A204.1 (cell line): ENCODE measurements around the gene PEX13.
"Not testable (repeated sequence)": the region's sequence is repeated elsewhere in the genome, so short reads cannot be mapped to it uniquely, and the experiment has no call there.

ENCODE experiments used
- FAIRE-seq: peaks from 2 replicates; lab custom pipeline; 2012; peaks lifted over from hg19 to GRCh38; lab: Jason Lieb, UNC

Gene PEX13

DNA sequence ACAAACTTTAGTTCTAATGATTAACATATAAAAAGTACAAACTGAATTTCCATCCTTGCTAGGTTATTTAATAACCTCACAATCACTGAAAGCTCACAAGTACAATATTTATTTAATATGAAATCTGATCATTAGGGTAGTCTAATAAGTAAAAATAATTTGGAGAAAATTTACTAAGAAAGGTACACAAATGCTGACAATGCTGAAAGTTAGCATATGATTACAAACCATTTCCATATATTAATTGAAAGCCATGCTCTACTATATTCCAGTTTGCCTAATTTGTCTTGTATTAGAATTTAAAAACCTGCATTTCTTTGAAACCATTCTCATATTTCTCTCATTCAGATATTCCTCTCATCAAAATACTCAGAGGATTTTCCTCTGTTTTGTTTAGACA is 8.2 kb upstream of the PEX13 start:
- FAIRE-seq: no peak

DNA sequence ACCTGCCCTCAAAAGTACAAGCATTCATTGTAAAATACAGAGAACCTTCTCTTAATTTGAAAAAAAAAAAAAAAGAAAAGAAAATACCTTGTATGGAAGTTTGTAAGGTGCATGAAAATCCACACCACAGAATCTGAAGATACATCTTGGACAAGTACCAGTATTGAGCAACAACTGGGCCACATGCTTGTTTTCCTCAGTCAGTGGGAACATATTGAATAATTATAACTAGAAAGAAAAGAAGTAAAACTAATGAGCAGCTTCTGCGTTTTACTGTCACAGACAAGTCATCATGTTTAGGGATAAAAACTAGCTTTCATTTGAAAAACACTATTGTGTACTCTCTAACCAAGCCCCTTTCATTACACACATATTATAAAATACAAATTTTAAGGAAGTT is 5.8 kb upstream of the PEX13 start:
- no peak for FAIRE-seq

DNA sequence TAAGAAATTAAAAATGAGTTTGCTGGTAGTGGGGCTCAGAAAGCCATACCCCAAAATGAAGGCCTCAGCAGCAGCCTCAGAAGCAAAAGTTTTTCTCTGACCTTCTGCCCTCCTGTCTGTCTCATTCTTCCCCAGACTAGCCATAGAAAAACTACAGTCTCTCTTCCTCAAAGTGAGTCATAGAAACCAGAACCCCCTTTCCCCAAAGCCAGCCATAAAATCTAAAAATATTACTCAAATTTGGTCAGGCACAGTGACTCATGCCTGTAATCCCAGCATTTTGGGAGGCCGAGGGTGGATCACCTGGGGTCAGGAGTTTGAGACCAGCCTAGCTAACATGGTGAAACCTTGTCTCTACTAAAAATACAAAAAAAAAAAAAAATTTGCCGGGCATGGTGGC is 5.2 kb upstream of the PEX13 start:
- FAIRE-seq: not testable (repeated sequence)

DNA sequence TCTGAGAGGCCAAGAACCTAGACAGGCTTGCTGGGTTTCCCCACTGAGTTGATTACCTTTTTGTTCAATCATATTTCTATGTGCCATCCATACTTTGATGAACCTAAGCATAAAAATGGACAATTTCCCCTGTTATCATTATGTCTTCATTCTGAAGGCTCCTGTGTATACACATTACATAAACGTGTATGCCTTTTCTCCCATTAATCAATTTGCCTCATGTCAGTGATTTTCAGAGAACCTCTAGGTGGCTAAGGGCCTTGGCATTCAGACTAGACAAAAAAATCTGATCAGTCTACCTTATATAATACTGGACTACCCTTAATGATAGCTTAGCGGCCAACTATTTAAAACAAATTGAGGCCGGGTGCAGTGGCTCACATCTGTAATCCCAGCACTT is 4.1 kb upstream of the PEX13 start:
- FAIRE-seq: no peak

DNA sequence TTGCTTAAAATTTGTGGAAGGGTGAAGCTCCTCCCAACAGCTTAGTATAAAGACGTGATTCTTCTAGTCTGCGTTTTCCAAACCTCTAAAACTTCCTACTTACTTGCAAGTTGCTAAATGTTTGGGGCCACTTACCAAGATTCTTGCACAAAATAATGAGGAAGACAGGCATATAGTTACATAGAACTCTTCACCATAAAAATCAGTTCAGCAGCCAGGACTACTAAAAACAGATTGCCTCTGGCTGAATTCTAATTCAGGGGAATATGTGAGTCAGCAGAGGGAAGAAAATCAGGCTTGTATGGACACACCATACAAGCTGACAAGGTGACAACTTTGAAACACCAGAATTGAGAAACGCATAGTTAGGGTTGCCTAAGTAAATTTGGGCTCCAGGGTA is 2.8 kb upstream of the PEX13 start:
- no peak for FAIRE-seq

DNA sequence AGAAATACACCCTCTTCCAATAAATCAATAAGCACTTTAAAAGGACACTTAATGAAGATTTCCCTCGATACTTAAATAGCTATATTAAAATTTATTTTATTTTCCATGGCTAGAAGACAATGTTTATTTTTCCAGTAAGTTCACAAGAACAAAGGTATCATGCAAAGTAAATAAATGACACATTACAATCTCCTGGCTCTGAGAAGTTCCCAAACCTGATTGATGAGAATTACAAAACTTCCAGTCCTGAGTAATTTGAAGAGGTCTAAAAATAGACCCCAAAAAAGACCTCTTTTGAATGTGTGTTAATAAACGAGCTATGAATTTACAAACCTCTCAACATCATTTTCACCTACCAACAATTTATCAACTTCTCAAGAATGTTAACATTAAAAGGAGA is 1.5 kb upstream of the PEX13 start:
- FAIRE-seq: no peak

DNA sequence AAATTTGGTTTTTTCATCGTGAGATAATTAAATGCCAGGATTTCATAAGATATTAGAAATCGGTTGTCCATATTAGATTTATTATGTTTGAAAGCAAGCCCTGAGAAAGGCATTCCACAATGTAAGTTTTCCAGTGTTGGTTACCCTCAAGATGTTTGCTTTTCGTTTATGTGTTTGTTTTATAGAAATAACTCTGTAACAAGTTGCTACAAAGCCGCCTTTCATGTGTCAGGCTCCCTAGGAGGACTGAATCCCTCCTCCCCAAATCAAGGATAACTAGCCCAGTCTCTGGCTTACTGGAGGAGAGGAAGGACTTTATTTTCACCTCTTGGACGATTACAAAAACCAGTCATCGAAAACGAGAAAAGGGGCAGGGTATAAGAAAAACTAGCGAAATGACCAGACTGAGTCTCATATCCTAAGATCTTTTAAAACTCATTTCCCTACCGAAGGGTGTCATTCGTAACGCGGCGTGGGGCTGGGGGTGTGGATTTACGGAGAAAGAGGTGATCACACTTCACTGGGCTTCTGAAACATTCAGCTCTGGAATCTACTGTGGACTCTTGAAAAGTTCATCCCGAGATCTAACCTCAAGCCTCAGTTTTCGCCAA is 1.0 kb upstream of the PEX13 start:
- no peak for FAIRE-seq

DNA sequence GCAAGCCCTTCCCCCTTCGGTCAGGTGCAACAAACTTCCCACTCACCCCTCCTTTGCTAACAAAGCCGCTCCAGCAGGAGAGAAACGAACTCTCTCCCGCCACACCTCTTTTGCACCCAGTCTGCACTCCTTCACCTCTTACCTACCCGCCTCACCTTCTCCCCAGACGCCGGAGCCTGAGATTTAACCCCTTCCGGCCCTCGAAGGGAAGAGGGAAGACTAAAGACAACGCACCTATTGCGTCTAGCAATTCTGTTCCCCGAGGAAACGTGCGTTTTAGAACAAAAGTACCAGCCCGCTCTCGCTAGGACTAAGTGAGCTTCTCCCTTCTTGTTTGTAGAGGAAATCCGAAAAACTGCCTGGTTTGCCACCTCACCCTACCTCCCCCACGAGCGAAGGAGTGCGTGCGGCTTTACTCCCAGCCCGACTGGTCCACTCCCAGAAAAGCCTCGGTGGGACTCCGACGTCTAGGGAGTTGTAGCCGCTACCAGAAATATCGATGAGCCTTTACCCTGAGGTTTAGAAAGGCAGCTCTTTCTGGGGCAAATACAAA is 441 bp upstream of the PEX13 start:
- FAIRE-seq: no peak

DNA sequence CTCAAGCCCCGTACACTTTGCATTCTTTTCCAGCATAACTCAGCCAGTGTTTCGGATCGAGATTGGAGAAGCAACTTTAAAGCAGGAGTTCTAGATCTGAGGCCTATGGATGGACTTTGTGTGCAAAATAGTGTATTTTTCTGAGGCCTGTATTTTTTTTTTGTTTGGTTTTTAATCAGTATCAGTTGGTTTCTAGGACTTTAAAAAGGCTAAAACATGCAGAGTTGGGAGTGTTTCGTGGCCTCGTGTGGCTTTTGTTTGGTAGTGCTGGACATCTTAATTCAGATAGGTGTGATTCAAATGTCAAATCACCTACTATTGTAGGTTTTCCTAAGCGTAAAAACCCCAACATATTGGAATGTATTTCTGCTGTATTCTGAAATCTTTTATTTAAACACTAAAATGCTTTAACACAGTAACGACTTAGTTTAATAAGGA is 817 bp downstream of the PEX13 start:
- no peak for FAIRE-seq

DNA sequence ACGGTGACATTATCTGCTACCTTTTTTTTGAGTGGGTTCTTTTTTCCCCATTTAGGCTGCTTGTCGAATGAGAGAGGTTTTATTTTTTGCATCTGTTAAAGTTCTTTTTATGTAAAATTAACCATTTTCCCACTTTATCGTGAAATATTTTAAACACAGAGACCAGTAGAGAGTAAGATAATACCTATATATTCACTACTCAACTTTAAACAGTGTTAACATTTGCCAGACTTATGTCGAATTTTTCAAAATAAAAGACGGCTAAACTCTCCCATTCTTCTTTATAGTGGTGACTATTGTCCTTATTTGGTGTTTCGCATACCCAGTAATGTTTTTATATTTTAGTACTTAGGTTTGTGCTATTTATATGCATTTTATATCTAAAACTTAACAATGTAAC is 1.3 kb downstream of the PEX13 start:
- FAIRE-seq: no peak

DNA sequence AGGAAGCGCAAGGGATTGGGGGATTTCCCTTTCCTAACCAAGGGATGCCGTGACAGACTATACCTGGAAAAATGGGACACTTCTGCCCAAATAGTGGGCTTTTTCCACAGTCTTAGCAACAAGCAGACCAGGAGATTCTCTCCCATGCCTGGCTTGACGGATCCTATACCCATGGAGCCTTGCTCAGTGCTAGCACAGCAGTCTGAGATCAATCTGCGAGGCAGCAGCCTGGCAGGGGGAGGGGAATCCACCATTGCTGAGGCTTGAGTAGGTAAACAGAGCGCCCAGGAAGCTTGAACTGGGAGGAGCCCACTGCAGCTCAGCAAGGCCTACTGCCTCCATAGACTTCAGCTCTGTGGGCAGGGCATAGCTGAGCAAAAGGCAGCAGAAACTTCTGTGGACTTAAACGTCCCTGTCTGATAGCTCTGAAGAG is 3.7 kb downstream of the PEX13 start:
- no peak for FAIRE-seq

DNA sequence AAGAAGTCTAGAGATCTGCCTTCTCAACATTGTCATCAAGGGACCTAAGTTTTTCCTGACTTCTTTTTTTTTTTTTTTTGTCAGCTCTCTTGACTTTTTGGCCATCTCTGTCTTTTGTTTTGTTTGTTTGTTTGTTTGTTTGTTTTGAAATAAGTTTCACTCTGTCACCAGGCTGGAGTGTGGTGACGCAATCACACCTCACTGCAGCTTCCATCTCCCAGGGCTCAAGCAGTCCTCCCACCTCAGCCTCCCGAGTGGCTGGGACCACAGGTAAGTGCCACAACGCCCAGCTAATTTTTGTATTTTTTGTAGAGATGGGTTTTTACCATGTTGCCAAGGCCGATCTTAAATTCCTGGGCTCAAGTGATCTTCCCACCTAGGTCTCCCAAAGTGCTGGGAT is 6.2 kb downstream of the PEX13 start:
- no peak for FAIRE-seq

DNA sequence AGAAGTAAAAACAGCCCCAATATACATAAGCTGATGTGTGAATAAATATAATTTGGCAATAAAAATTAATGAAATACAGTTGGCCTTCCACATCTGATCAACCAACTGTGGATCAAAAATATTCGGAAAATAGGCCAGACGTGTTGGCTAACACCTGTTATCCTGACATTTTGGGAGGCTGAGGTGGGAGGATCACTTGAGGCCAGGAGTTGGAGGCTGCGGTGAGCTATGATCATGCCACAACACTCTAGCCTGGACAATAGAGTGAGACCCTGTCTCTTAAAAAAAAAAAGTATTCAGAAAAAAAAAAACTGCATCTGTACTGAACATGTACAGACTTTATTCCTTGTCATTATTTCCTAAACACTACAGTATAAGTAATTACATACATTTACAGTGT is 12.0 kb downstream of the PEX13 start:
- no peak for FAIRE-seq

DNA sequence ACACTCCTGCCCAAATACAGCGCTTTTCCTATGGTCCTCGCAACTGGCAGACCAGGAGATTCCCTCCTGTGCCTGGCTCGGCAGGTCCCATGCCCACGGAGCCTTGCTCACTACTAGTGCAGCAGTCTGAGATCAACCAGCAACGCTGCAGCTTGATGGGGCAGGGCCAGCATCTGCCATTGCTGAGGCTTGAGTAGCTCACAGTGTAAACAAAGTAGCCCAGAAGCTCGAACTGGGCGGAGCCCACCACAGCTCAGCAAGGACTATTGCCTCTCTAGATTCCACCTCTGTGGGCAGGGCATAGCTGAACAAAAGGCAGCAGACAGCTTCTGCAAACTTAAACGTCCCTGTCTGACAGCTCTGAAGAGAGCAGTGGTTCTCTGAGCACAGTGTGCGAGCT is 17.1 kb downstream of the PEX13 start:
- FAIRE-seq: not testable (repeated sequence)

DNA sequence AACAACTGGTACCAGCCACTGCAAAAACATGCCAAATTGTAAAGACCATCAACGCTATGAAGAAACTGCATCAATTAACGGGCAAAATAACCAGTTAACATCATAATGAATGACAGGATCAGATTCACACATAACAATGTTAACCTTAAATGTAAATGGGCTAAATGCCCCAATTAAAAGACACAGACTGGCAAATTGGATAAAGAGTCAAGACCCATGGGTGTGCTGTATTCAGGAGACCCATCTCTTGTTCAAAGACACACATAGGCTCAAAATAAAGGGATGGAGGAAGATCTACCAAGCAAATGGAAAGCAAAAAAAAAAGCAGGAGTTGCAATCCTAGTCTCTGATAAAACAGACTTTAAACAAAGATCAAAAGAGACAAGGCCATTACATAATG is 19.1 kb downstream of the PEX13 start:
- FAIRE-seq: not testable (repeated sequence)

DNA sequence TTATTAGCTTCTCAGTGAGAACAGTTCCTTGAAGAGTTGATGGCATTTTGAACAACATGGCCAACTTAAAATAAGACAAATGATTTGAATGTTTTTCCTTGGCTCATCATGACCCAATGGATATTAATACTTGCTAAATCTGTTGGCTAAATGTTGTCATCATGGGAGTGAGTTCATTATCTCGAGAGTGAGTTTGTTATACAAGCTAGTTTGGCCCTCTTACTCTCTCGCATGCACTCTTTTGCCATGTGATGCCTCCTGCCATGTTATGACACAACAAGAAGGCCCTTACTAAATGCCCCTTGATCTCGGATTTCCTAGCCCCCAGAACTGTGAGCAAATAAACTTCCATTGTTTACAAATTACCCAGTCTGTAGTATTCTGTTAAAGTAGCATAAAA is 25.3 kb downstream of the PEX13 start:
- FAIRE-seq: no peak

DNA sequence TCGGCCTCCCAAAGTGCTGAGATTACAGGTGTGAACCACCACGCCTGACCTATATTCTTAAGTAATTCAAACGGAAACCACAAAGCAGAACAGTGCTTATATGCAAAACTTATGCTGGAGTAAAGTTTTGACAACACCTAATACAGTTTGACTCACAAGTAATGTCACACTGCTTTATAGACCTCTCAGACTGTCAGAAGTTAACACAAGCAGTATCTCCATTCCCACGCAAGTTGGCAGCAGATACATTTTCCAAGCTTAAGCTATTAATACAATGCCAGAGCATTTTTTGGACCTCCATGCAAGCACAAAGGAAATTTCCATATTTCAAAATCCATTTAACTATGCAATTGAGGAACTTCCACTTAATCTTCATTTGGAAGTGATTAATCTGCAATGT is 27.1 kb downstream of the PEX13 start:
- no peak for FAIRE-seq

DNA sequence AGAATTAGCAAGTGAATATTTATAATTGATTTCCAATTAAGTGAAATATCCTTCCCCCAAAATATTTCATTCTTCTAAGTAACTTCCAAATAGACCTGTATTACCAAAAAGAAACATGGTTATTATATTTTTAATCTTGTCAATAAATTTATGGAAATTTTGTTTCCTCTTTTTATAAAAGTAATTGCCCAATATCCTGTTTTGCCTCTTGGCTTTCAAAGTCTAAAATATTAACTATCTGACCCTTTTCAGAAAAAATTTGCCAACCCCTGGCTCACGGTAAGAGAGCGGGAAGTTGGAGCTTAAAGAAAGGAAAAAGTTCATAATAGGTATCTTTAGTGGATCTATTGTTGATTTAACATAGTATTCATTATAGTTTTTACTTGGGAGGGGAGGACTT is 27.7 kb downstream of the PEX13 start:
- FAIRE-seq: no peak

DNA sequence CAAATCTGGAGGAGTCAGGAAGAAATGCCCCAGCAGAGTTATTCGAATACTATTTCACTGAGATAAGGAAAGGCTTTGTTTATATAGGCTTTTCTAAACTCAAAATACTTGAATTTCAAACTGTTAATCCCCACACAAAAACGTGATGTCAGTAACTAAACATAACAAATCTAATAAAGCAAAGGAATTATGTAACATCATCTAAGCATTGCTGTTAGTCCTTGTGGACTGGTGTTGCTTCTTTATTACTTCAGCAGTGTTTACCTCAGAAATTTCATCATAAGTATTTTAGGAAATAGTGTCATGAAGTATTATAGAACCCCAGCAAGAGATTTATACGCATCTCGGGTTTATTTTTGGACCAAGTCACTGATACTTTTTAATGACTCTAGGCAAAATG is 28.5 kb downstream of the PEX13 start:
- no peak for FAIRE-seq

DNA sequence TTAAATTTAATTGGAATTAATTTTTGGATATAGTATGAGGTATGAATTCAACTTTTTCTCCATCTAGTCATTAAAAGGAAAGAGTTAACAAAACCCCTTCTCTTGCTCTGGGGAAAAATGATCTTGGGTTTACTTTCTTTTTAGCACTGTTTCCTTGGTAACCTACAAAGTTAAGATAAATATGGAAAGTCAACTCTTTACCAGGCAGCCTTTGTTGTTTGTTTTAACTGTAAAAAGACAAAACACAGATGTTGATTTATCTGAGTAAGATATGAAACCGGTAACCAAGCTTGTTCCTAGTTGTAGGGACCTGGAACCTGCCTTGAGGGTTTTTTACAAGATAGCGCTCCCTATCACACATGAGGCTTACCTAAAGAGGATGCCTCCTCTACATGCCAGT is 38.0 kb downstream of the PEX13 start:
- FAIRE-seq: no peak

DNA sequence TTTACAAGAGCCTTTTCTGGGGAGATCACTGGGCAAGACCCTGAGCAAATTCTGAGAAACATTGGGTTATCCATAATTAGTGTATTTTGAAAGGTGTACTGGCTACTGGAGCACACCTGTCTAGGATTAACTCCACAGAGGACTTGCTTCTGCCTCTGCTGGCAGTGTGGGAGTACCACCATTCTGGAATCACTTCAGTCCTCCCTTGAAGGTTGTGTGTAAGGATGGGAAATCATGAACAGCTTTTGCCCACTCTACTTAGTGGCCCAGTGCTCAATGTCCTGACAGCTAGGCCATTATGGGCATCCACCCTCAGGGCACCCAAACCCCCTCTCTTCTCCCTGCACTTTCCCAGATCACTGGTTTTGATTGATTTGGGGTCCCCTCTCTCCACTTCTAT is 40.0 kb downstream of the PEX13 start:
- no peak for FAIRE-seq

DNA sequence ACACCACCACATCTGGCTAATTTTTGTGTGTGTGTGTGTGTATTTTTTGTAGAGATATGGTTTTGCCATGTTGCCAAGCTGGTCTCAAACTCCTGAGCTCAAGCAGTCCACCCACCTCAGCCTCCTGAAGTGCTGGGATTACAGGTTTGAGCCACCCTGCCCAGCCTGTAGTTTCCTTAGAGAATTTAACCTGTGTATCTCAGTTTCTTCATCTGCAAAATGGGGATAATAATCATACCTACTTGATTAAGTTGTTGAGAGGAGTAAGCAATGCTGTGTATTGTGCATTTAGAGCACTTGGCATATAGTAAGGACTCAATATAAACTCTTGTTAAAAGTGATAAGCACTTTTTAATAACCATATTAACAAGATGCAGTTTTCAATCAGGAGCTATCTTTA is 41.9 kb downstream of the PEX13 start:
- FAIRE-seq: no peak

DNA sequence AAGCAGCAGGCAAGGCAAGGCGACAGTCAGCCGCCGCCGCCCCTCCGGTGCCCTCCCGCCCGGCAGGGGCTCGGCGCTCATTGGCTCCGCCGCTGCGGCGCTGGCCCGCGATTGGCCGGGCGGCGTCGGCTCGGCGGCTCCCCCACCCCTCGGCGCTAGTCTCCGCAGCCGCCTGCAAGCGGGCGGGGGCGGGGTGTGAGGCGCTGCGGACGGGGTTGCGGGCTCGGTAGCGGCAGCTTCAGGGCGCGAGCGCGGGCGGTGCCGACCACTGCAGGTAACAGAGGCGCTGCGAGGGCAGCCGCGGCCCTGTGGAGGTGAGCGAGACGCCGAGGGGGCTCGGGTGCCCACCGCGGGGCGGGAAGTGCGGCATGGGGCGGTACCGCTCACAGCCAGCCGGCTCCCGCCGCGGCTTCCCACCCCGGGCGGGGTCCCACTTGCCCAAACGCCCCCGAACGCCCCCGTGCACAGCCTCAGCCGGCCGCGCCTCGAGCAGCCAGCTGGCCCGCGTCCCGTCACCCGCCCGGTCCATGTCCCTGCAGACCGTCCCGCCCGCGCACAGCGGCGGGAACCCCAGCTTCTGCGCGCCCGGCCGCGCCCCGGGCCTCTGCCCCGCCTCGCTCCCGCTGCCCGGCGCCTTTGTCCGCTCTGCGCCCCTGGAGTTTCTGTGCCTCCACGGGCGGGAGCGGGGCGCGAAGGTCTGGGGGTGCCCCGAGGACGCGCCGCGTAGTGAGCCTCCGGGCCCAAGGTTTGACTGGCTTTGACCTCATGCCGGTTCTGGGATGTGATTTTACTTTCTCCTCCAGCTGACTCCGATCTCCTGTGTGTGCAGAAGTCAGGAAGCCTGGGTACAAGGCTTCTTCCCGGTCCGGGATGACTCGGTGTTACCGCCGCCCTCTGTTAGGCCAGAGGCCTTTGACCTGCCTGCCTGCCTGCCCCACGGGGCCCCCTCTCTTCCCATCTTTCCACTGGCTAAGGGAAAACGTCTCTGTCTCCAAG is 48.5 kb downstream of the PEX13 start, which contains the start of gene SANBR:
TSS of gene SANBR (plus strand) at position 158 of the 996 bp plus-strand sequence. CDS start 4,480 bp downstream, outside the sequence.
- FAIRE-seq: no peak
